ENCODE data around the gene ECT2L. TPM values are rescaled to one million over a fixed set of nuclear protein-coding genes. Genes with fewer than 3 reads are reported as not detected.

The ECT2L gene
- total and polyA plus RNA-seq, 2 of the 4 experiments (the other 2 are of a cell fraction) = not detected

GRCh38 chr6:138882369-138883017, 86.6 kb downstream of the ECT2L start:
- Histone ChIP-seq H2AK9ac (replicated peaks; ENCODE audit: low read depth, low read length, poor library complexity) (no peak overlapping the region), H2BK120ac (ENCODE audit: low read depth, low read length) (no peak overlapping the region), H3K18ac (ENCODE audit: low read depth, low read length) (no peak overlapping the region), H3K27me3 (ENCODE audit: control insufficient read depth, insufficient read depth, low read length) (peaks cover 4% of the 10 kb centered on the region; the same call in 1 of the 2 replicates), H3K23ac (ENCODE audit: low read depth, low read length) (no peak overlapping the region), H3K4me2 (ENCODE audit: low read depth, low read length) (no peak overlapping the region), H3K9ac (ENCODE audit: low read depth, low read length) (no peak overlapping the region), H3K56ac (ENCODE audit: extremely low read depth, insufficient read depth, low read length) (no peak overlapping the region), H3K4me3 (ENCODE audit: insufficient read depth, low read depth, low read length) (no peak overlapping the region), H3K9me1 (ENCODE audit: insufficient read depth, low read length) (no peaks in the 10 kb centered on the region), H2BK20ac (ENCODE audit: low read depth, low read length) (no peak overlapping the region), H2BK15ac (ENCODE audit: low read depth, low read length) (no peak overlapping the region), H3K4ac (ENCODE audit: low read depth, low read length) (no peak overlapping the region), H3K27ac (ENCODE audit: insufficient read depth, low read length) (no peak overlapping the region), H2AK5ac (ENCODE audit: low read depth, low read length) (no peak overlapping the region), H2BK5ac (ENCODE audit: low read depth, low read length, poor library complexity, severe bottlenecking) (no peak overlapping the region), H4K5ac (ENCODE audit: low read depth, low read length) (no peak overlapping the region), H4K8ac (ENCODE audit: low read depth in 2 of 2, low read length in 2 of 2) (no peak overlapping the region), H4K20me1 (ENCODE audit: insufficient read depth, low read length) (no peaks in the 10 kb centered on the region), H3K14ac (replicated peaks; ENCODE audit: low read depth, low read length) (no peak overlapping the region), H2AFZ (replicated peaks; ENCODE audit: low read length, poor library complexity) (no peak overlapping the region), H3K4me1 (ENCODE audit: control insufficient read depth, insufficient read depth, low read length) (no peaks in the 10 kb centered on the region), H4K91ac (ENCODE audit: insufficient read depth, low read depth, low read length) (no peak overlapping the region), H3K36me3 (ENCODE audit: control insufficient read depth, insufficient read depth, low read length) (no peaks in the 10 kb centered on the region), H3K9me3 (ENCODE audit: control insufficient read depth, insufficient read depth, low read length) (no peaks in the 10 kb centered on the region), H3K79me1 (ENCODE audit: low read depth in 1 of 2, low read length in 2 of 2) (no peaks in the 10 kb centered on the region)
- in situ Hi-C loops (cut with MboI; ENCODE audit: low sequenced_read_pairs) (no loop called here), dilution Hi-C loops (cut with HindIII; ENCODE audit: low sequenced_read_pairs, unreplicated experiment) (no loop called here), intact Hi-C loops (cut with micrococcal nuclease) (no loop called here)
- ATAC-seq (ENCODE audit: low read depth) (no peak), DNase-seq (no peak)
- no CpG with 5 or more reads among the region's 7 CpGs for WGBS, 2 experiments (ENCODE audit: extremely low coverage in 2 of 2, insufficient read length in 1 of 2)
- ChIA-PET CTCF (no interaction called here), POLR2A (ENCODE audit: unreplicated experiment) (no interaction called here)
- TF ChIP-seq POLR2A (IDR thresholded peaks at IDR 0.05; ENCODE audit: low read depth, low read length) (no peak), FOS (IDR thresholded peaks at IDR 0.05; ENCODE audit: low read depth, low read length) (no peak), RFX5 (IDR thresholded peaks at IDR 0.05; ENCODE audit: low read depth, low read length) (no peak), NFE2L2 (IDR thresholded peaks at IDR 0.05; ENCODE audit: low read depth, low read length) (no peak), MXI1 (IDR thresholded peaks at IDR 0.05; ENCODE audit: borderline replicate concordance, low read depth, low read length) (no peak), CEBPB (IDR thresholded peaks at IDR 0.05; ENCODE audit: low read depth, low read length) (no peak), MAZ (IDR thresholded peaks at IDR 0.05; ENCODE audit: borderline replicate concordance, low read depth, low read length) (no peak), USF2 (IDR thresholded peaks at IDR 0.05; ENCODE audit: low read depth, low read length) (no peak), BHLHE40 (IDR thresholded peaks at IDR 0.05; ENCODE audit: low read depth, low read length) (no peak), RAD21 (IDR thresholded peaks at IDR 0.05; ENCODE audit: low read length) (no peak), CHD1 (IDR thresholded peaks at IDR 0.05; ENCODE audit: low read depth, low read length) (no peak), MAFK (IDR thresholded peaks at IDR 0.05; ENCODE audit: low read depth, low read length) (no peak), SMC3 (IDR thresholded peaks at IDR 0.05; ENCODE audit: low read depth, low read length) (no peak), ELK1 (IDR thresholded peaks at IDR 0.05; ENCODE audit: borderline replicate concordance, low read depth, low read length) (no peak), RCOR1 (IDR thresholded peaks at IDR 0.05; ENCODE audit: insufficient replicate concordance, low read length) (no peak), CTCF (conservative IDR thresholded peaks at IDR 0.05; ENCODE audit: low read depth, low read length) (no peak)
- BruUV-seq (replicated peaks) = no TSS peak
